Body of pancreas (tissue), 4 donors: ENCODE results near the gene ANKRD13B.

Source experiments
- POLR2A ChIP-seq, 3 donors: fragments of 450-650 bp; IDR thresholded peaks; one replicate each; pipeline ENCODE4 v1.6.1; 2016; ENCODE audit warnings: antibody characterized with exemption in 3 of 3, mild to moderate bottlenecking in 2 of 3
- TF ChIP-seq, protein P1 (sequence below), 7 experiments: fragments of 450-650 bp in 4 of 7; fragments of 200-600 bp in 3 of 7; sonication (generic) in 3 of 7; IDR thresholded peaks; one replicate each; pipeline ENCODE4 v1.5.1; 2016 to 2019; ENCODE audit warnings: antibody characterized with exemption in 7 of 7

DNA sequence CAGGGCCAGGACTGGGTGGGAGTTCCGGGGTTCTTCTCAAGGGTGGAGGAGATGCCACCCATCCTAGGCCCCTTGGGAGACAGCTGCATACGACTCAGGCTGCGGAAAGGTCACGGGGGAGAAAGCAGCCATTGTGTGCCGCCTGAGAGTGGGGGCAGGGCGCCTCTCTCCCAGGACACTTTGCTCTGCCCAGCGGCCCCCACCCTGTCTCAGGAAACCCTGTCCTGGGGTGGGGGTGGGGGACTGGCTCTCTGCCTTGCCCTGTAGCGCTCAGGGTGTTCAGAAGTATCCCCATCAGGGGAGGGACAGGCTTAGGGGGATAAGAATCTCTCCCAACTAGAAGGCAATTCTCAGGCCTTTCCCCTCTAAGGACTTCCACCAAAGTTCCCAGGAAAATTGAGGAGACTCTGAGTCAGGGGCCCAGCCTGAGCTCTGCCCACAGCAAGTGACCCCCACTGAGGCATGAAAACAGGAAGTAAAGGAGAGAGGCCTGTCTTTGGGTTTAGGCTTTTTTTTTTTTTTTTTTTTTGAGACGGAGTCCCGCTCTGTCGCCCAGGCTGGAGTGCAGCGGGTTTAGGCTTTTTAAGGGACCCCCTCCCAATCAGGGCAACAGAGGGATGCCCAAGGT is 8.4 kb upstream of the ANKRD13B start:
- TF ChIP-seq, protein P1, sequence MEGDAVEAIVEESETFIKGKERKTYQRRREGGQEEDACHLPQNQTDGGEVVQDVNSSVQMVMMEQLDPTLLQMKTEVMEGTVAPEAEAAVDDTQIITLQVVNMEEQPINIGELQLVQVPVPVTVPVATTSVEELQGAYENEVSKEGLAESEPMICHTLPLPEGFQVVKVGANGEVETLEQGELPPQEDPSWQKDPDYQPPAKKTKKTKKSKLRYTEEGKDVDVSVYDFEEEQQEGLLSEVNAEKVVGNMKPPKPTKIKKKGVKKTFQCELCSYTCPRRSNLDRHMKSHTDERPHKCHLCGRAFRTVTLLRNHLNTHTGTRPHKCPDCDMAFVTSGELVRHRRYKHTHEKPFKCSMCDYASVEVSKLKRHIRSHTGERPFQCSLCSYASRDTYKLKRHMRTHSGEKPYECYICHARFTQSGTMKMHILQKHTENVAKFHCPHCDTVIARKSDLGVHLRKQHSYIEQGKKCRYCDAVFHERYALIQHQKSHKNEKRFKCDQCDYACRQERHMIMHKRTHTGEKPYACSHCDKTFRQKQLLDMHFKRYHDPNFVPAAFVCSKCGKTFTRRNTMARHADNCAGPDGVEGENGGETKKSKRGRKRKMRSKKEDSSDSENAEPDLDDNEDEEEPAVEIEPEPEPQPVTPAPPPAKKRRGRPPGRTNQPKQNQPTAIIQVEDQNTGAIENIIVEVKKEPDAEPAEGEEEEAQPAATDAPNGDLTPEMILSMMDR (IDR thresholded peaks at IDR 0.05): no peak
- no peak for TF ChIP-seq POLR2A (IDR thresholded peaks at IDR 0.05)
